NOMO-1 treated with DMSO at 0.1 percent for 48 hours (cell line): ENCODE data around the gene SBF2.

Experiments used
- DNase-seq: peaks from one replicate; lab custom pipeline; 2025; ENCODE audit not compliant: unreplicated experiment; lab: John Stamatoyannopoulos, UW

Gene SBF2

GRCh38 chr11:10293423-10294289 lies at the start of gene SBF2:
SBF2 (minus strand) TSS chr11:10294219; CDS start chr11:10294069, 150 bp downstream.
- DNase-seq = peak; percentile 57

- DNase-seq = no peak
These were observed 44.3 kb upstream of the SBF2 start for GRCh38 chr11:10338287-10338686.

GRCh38 chr11:10333490-10333889 lies 39.5 kb upstream of the SBF2 start:
- DNase-seq = no peak

GRCh38 chr11:10331548-10332289 lies 37.7 kb upstream of the SBF2 start:
- DNase-seq = no peak

- no peak for DNase-seq
These were observed 35.9 kb upstream of the SBF2 start for GRCh38 chr11:10329935-10330334.

GRCh38 chr11:10329356-10329755 lies 35.3 kb upstream of the SBF2 start:
- no peak for DNase-seq

- peak; percentile 35 for DNase-seq
These were observed 34.5 kb upstream of the SBF2 start for GRCh38 chr11:10328314-10329098.

- no peak for DNase-seq
These were observed 33.2 kb upstream of the SBF2 start for GRCh38 chr11:10327254-10327653.

- DNase-seq = no peak
These were observed 32.3 kb upstream of the SBF2 start for GRCh38 chr11:10326012-10326964.

GRCh38 chr11:10325277-10326011 lies 31.4 kb upstream of the SBF2 start:
- no peak for DNase-seq

GRCh38 chr11:10324474-10324873 lies 30.5 kb upstream of the SBF2 start:
- no peak for DNase-seq

- DNase-seq = no peak
These were observed 29.8 kb upstream of the SBF2 start for GRCh38 chr11:10323793-10324170.

GRCh38 chr11:10322830-10323792 lies 29.1 kb upstream of the SBF2 start:
- peak; percentile 72 for DNase-seq

- no peak for DNase-seq
These were observed 28.4 kb upstream of the SBF2 start for GRCh38 chr11:10322401-10322800.

- no peak for DNase-seq
These were observed 26.9 kb upstream of the SBF2 start for GRCh38 chr11:10320736-10321465.

GRCh38 chr11:10319702-10320558 lies 25.9 kb upstream of the SBF2 start:
- no peak for DNase-seq

- DNase-seq = no peak
These were observed 24.4 kb upstream of the SBF2 start for GRCh38 chr11:10318527-10318802.
